DND-41 (cell line): ENCODE measurements around the gene SLC35E2B.
"Not testable (repeated sequence)": the region's sequence is repeated elsewhere in the genome, so short reads cannot be mapped to it uniquely, and the experiment has no call there.

Experiments used
- ATAC-seq: fragments of 200-7000 bp; cut with Tn5 transposase; 3 replicates; pipeline ENCODE4 v1.9.1; 2021; ENCODE audit warnings: low read depth; ENCODE audit not compliant: insufficient read depth
- DNase-seq: peaks from one replicate; pipeline ENCODE4 v3.0.0-alpha.2; 2020
- H2AFZ ChIP-seq: 2 replicates; pipeline ENCODE4 v1.6.0; 2012; ENCODE audit warnings: low read depth, low read length
- H3K27ac ChIP-seq: 2 replicates; pipeline ENCODE4 v1.5.1; 2012; ENCODE audit warnings: low read length, inconsistent platforms
- H3K27me3 ChIP-seq: fragments of 200-600 bp; sonication (generic); 2 replicates; pipeline ENCODE4 v1.6.0; 2012; ENCODE audit warnings: low read length, mild to moderate bottlenecking, inconsistent platforms; ENCODE audit not compliant: insufficient read depth, poor library complexity
- H3K36me3 ChIP-seq: 2 replicates; pipeline ENCODE4 v1.5.1; 2012; ENCODE audit warnings: low read length, inconsistent platforms; ENCODE audit not compliant: insufficient read depth
- H3K4me1 ChIP-seq: 2 replicates; pipeline ENCODE4 v1.5.1; 2012; ENCODE audit warnings: mild to moderate bottlenecking, low read length; ENCODE audit not compliant: insufficient read depth
- H3K4me2 ChIP-seq: 2 replicates; pipeline ENCODE4 v1.6.0; 2012; ENCODE audit warnings: mild to moderate bottlenecking, moderate library complexity, low read length, inconsistent platforms; ENCODE audit not compliant: insufficient read depth
- H3K4me3 ChIP-seq, 2 experiments: fragments of 200-600 bp in 1 of 2; shearing (Covaris generic) in 1 of 2; 2 replicates each; pipeline ENCODE4 v1.5.1; 2012 to 2016; ENCODE audit warnings: inconsistent platforms in 2 of 2, low read length in 2 of 2, mild to moderate bottlenecking in 2 of 2, low read depth in 1 of 2, moderate library complexity in 1 of 2
- H3K79me2 ChIP-seq: 2 replicates; pipeline ENCODE4 v1.6.0; 2012; ENCODE audit warnings: low read length, inconsistent platforms; ENCODE audit not compliant: insufficient read depth
- H3K9ac ChIP-seq: 2 replicates; pipeline ENCODE4 v1.6.0; 2012; ENCODE audit warnings: low read depth, mild to moderate bottlenecking, inconsistent platforms, low read length, moderate library complexity
- H3K9me3 ChIP-seq: 2 replicates; pipeline ENCODE4 v1.5.1; 2012; ENCODE audit warnings: low read length, moderate library complexity, mild to moderate bottlenecking, inconsistent platforms; ENCODE audit not compliant: insufficient read depth, severe bottlenecking
- H4K20me1 ChIP-seq: 2 replicates; pipeline ENCODE4 v1.6.0; 2012; ENCODE audit warnings: low read length; ENCODE audit not compliant: insufficient read depth
- EZH2 ChIP-seq: IDR thresholded peaks from 3 replicates; pipeline ENCODE4 v1.6.1; 2012; ENCODE audit warnings: borderline replicate concordance, low read depth, mild to moderate bottlenecking, moderate library complexity, low read length, inconsistent platforms; ENCODE audit not compliant: severe bottlenecking
- TF ChIP-seq, protein P1 (sequence below): IDR thresholded peaks from 2 replicates; pipeline ENCODE4 v1.5.1; 2012; ENCODE audit warnings: borderline replicate concordance, low read length, moderate library complexity, mild to moderate bottlenecking; ENCODE audit not compliant: poor library complexity, severe bottlenecking; ENCODE audit errors: extremely low read depth

Gene SLC35E2B

DNA sequence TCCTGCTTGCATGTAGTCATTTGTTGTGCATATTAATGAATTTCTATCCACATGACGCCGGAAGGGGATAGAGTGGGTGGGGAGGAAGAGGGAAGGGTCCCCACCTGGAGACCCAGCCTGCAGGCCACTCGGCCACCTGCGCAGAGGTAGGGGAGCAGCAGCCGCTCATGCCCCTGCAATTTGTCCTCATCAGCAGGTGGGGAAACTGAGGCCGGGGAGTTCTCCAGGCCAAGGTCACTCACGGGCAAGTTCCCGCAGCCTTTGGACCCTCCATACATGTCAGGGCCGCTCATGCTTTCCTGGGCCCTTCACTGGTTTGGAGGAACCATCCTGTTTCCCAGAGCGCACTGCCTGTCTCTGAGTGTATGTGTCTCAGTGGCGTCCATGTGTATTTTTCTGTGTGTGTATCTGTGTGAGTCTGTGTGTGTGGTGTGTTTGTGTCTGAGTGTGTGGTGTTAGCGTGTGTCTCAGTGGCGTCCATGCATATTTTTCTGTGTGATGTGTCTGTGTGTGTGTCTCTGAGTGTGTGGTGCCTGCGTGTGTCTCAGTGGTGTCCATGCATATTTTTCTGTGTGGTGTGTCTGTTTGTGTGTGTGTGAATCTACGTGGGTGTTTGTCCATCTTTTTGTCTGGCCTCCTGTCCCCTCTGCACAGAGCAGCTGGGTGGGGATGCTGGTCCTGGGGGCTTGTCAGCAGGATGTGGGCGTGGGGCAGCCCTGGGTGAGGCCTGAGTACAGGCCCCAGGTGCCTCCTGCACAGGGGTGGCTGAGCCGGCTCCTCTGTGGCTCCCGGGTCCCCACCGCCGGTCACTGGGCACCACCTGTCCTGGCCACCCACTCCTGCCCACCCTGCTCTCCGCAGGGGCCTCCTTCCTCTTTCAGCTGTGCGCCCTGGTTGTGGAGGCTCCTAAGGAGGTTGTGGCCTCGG is 4.1 kb upstream of the SLC35E2B start:
- H2AFZ ChIP-seq, H3K4me3 ChIP-seq, DNase-seq, H3K36me3 ChIP-seq, H3K27me3 ChIP-seq, H3K79me2 ChIP-seq, ATAC-seq, H3K4me2 ChIP-seq, H3K27ac ChIP-seq, H4K20me1 ChIP-seq, H3K9ac ChIP-seq, H3K4me1 ChIP-seq, H3K9me3 ChIP-seq: not testable (repeated sequence)

- H2AFZ ChIP-seq, result peak overlapping the region; percentile 55
- H3K79me2 ChIP-seq, result peaks cover 23% of the 10 kb centered on the region
- H3K4me2 ChIP-seq, result peak overlapping the region; percentile 50
- H4K20me1 ChIP-seq, H3K27me3 ChIP-seq, H3K9me3 ChIP-seq, H3K36me3 ChIP-seq: not testable (repeated sequence)
- peak; percentile 88 for DNase-seq
- H3K4me1 ChIP-seq, result peaks cover 11% of the 10 kb centered on the region
- peak overlapping the region; percentile 70 for H3K9ac ChIP-seq
- peak overlapping the region; percentile 83 for H3K27ac ChIP-seq
- ATAC-seq, result peak; percentile 71
- H3K4me3 ChIP-seq, result peak overlapping the region; percentile 28 to 64; a peak in 3 of 4 replicates
Measured at GRCh38 chr1:1692324-1692713, 276 bp downstream of the SLC35E2B start.

DNA sequence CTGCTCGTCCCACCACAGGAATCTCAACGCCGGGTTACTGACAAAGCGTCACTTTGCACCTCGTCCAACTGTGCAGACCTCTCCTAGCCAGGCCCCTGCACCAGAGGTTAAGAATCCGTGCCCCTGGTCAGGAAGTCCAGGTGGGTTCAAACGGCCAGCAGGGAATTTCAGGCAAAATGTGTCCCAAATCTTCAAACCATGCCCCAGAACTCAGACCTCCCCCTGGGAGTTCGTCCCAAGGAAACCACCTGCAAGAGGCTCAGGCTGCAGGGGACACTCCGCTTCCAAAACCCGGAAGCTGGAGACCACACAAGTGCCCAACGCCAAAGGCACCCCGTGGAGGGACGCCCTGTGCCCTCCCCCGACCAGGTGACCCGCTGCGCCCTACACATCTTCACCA is 1.2 kb downstream of the SLC35E2B start:
- H3K4me3 ChIP-seq, result peak overlapping the region; percentile 23 to 54; a peak in 3 of 4 replicates
- not testable (repeated sequence) for H2AFZ ChIP-seq, DNase-seq, H3K36me3 ChIP-seq, H4K20me1 ChIP-seq, ATAC-seq, H3K9me3 ChIP-seq, H3K27me3 ChIP-seq
- peaks cover 30% of the 10 kb centered on the region for H3K79me2 ChIP-seq
- peak overlapping the region; percentile 64; the same call in 1 of the 2 replicates for H3K27ac ChIP-seq
- peaks cover 11% of the 10 kb centered on the region for H3K4me1 ChIP-seq
- peak overlapping the region; percentile 60; the same call in 1 of the 2 replicates for H3K4me2 ChIP-seq
- peak overlapping the region; percentile 41; the same call in 1 of the 2 replicates for H3K9ac ChIP-seq

GRCh38 chr1:1689526-1689925 is 3.1 kb downstream of the SLC35E2B start:
- ATAC-seq, H3K4me2 ChIP-seq, H3K27ac ChIP-seq, H3K9ac ChIP-seq, H3K9me3 ChIP-seq, H3K36me3 ChIP-seq, H3K4me3 ChIP-seq, DNase-seq, H2AFZ ChIP-seq, H4K20me1 ChIP-seq, H3K27me3 ChIP-seq: not testable (repeated sequence)
- Histone ChIP-seq H3K4me1 (peaks cover 11% of the 10 kb centered on the region), H3K79me2 (peaks cover 45% of the 10 kb centered on the region)

- Histone ChIP-seq H3K4me1 (peaks cover 3% of the 10 kb centered on the region; the same call in 1 of the 2 replicates), H3K36me3 (peaks cover 13% of the 10 kb centered on the region; the same call in 1 of the 2 replicates), H3K4me3 (no peak overlapping the region), H3K4me2 (no peak overlapping the region), H4K20me1 (peaks cover 12% of the 10 kb centered on the region), H3K9ac (no peak overlapping the region), H3K27me3 (no peaks in the 10 kb centered on the region), H3K9me3 (no peaks in the 10 kb centered on the region), H2AFZ (no peak overlapping the region), H3K27ac (no peak overlapping the region), H3K79me2 (peaks cover 61% of the 10 kb centered on the region)
- no peak for DNase-seq
- no peak for ATAC-seq
- TF ChIP-seq, protein P1, sequence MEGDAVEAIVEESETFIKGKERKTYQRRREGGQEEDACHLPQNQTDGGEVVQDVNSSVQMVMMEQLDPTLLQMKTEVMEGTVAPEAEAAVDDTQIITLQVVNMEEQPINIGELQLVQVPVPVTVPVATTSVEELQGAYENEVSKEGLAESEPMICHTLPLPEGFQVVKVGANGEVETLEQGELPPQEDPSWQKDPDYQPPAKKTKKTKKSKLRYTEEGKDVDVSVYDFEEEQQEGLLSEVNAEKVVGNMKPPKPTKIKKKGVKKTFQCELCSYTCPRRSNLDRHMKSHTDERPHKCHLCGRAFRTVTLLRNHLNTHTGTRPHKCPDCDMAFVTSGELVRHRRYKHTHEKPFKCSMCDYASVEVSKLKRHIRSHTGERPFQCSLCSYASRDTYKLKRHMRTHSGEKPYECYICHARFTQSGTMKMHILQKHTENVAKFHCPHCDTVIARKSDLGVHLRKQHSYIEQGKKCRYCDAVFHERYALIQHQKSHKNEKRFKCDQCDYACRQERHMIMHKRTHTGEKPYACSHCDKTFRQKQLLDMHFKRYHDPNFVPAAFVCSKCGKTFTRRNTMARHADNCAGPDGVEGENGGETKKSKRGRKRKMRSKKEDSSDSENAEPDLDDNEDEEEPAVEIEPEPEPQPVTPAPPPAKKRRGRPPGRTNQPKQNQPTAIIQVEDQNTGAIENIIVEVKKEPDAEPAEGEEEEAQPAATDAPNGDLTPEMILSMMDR, result no peak
- TF ChIP-seq EZH2, result no peak
Measured at GRCh38 chr1:1687846-1688245, 4.7 kb downstream of the SLC35E2B start.
